ENCODE results near the gene LSM2.

LSM2 gene

GRCh38 chr6:31777667-31778050, 29.1 kb downstream of the LSM2 start:
- DNase-seq (ENCODE audit: low read depth in 2 of 2, low spot score in 1 of 2), result no peak

GRCh38 chr6:31776989-31777666, 29.6 kb downstream of the LSM2 start, which contains the start of gene VWA7:
Gene VWA7 (minus strand): TSS chr6:31777328. CDS start chr6:31776779, 549 bp downstream.
- DNase-seq (ENCODE audit: low read depth in 2 of 2, low spot score in 1 of 2), result peak in 1 of 2 donors; percentile 31

- DNase-seq (ENCODE audit: low read depth in 2 of 2, low spot score in 1 of 2), result no peak
Measured at GRCh38 chr6:31776485-31776988, 30.2 kb downstream of the LSM2 start.

- DNase-seq (ENCODE audit: low read depth in 2 of 2, low spot score in 1 of 2), result no peak
Measured at GRCh38 chr6:31775633-31776484, 30.9 kb downstream of the LSM2 start.

GRCh38 chr6:31775184-31775583, 31.6 kb downstream of the LSM2 start:
- DNase-seq (ENCODE audit: low read depth in 2 of 2, low spot score in 1 of 2), result no peak

- no peak for DNase-seq (ENCODE audit: low read depth in 2 of 2, low spot score in 1 of 2)
Measured at GRCh38 chr6:31771992-31772358, 34.8 kb downstream of the LSM2 start.

GRCh38 chr6:31770860-31771259, 35.9 kb downstream of the LSM2 start:
- no peak for DNase-seq (ENCODE audit: low read depth in 2 of 2, low spot score in 1 of 2)

- peak; percentile 57 to 67 for DNase-seq (ENCODE audit: low read depth in 2 of 2, low spot score in 1 of 2)
Measured at GRCh38 chr6:31769684-31770371, 36.9 kb downstream of the LSM2 start.

- no peak for DNase-seq (ENCODE audit: low read depth in 2 of 2, low spot score in 1 of 2)
Measured at GRCh38 chr6:31768363-31769257, 38.2 kb downstream of the LSM2 start.

- no peak for DNase-seq (ENCODE audit: low read depth in 2 of 2, low spot score in 1 of 2)
Measured at GRCh38 chr6:31767096-31767645, 39.6 kb downstream of the LSM2 start.

- no peak for DNase-seq (ENCODE audit: low read depth in 2 of 2, low spot score in 1 of 2)
Measured at GRCh38 chr6:31765910-31766794, 40.6 kb downstream of the LSM2 start.

- DNase-seq (ENCODE audit: low read depth in 2 of 2, low spot score in 1 of 2), result no peak
Measured at GRCh38 chr6:31765559-31765909, 41.2 kb downstream of the LSM2 start.

- DNase-seq (ENCODE audit: low read depth in 2 of 2, low spot score in 1 of 2), result no peak
Measured at GRCh38 chr6:31764198-31764597, 42.6 kb downstream of the LSM2 start.

- no peak for DNase-seq (ENCODE audit: low read depth in 2 of 2, low spot score in 1 of 2)
Measured at GRCh38 chr6:31763619-31763940, 43.2 kb downstream of the LSM2 start.

- DNase-seq (ENCODE audit: low read depth in 2 of 2, low spot score in 1 of 2), result no peak
Measured at GRCh38 chr6:31762878-31763618, 43.7 kb downstream of the LSM2 start.

GRCh38 chr6:31762356-31762755, 44.4 kb downstream of the LSM2 start, which contains the start of gene SAPCD1:
Gene SAPCD1 (plus strand): TSS chr6:31762656. CDS start chr6:31763055, 399 bp downstream.
- DNase-seq (ENCODE audit: low read depth in 2 of 2, low spot score in 1 of 2), result no peak

GRCh38 chr6:31761343-31761742, 45.4 kb downstream of the LSM2 start:
- DNase-seq (ENCODE audit: low read depth in 2 of 2, low spot score in 1 of 2), result no peak

- no peak for DNase-seq (ENCODE audit: low read depth in 2 of 2, low spot score in 1 of 2)
Measured at GRCh38 chr6:31760790-31761189, 46.0 kb downstream of the LSM2 start.

GRCh38 chr6:31758281-31758680, 48.5 kb downstream of the LSM2 start:
- DNase-seq (ENCODE audit: low read depth in 2 of 2, low spot score in 1 of 2), result no peak
